HepG2 (cell line): ENCODE measurements around the gene ADARB2. TPM values are rescaled to one million over a fixed set of nuclear protein-coding genes. Genes with fewer than 3 reads are reported as not detected.

Source experiments
- ATAC-seq: fragments of 200-7000 bp; cut with Tn5 transposase; 3 replicates; pipeline ENCODE4 v1.9.1; 2020; ENCODE audit warnings: mild to moderate bottlenecking, moderate library complexity
- BruUV-seq: library from RNA; stranded (reverse); fragments of 400-500 nt; replicated peaks from 2 replicates; lab custom pipeline; 2021; lab: Mats Ljungman, UMichigan
- CTCF ChIA-PET: fragments of 300-600 bp; formaldehyde crosslinking; extraction: SDS; loops from one replicate; lab custom pipeline; 2021; ENCODE audit warnings: low total read pairs, inconsistent platforms, low intra/inter-chr PET ratio; lab: Yijun Ruan, JAX
- POLR2A ChIA-PET: fragments of 350-600 bp; sonication (Branson Sonifier 250); formaldehyde crosslinking; loops from one replicate; lab custom pipeline; 2020; ENCODE audit warnings: antibody characterized with exemption, inconsistent platforms; lab: Yijun Ruan, JAX
- DNase-seq: peaks from one replicate; pipeline ENCODE4 v3.0.0-alpha.2; 2015; ENCODE audit warnings: low spot score
- FAIRE-seq: peaks from 3 replicates; lab custom pipeline; 2011; peaks lifted over from hg19 to GRCh38; lab: Jason Lieb, UNC
- H2AFZ ChIP-seq: one replicate; pipeline ENCODE4 v1.6.1; 2011; ENCODE audit warnings: low read length, inconsistent platforms
- H3K27ac ChIP-seq: fragments of 300-600 bp; 3 replicates; pipeline ENCODE4 v1.8.0; 2011; ENCODE audit warnings: mixed run types, mild to moderate bottlenecking, mixed read lengths, low read length, inconsistent platforms; ENCODE audit not compliant: insufficient read depth; ENCODE audit errors: extremely low read length
- H3K27me3 ChIP-seq, 2 experiments: fragments of 200-600 bp in 1 of 2; 2 replicates in 1 of 2; 3 replicates in 1 of 2; pipeline versions ENCODE4 v1.6.0 to v1.8.0; 2011; ENCODE audit warnings: low read length in 2 of 2, mild to moderate bottlenecking in 2 of 2, moderate library complexity in 2 of 2, inconsistent platforms in 1 of 2; ENCODE audit not compliant: insufficient read depth in 2 of 2, control insufficient read depth in 1 of 2
- H3K36me3 ChIP-seq, 2 experiments: fragments of 200-600 bp in 1 of 2; replicated peaks in 1 of 2; 2 replicates in 1 of 2; 3 replicates in 1 of 2; pipeline versions ENCODE4 v1.5.1 to v1.8.0; 2011; ENCODE audit warnings: low read length in 2 of 2, inconsistent platforms in 1 of 2; ENCODE audit not compliant: insufficient read depth in 2 of 2, control insufficient read depth in 1 of 2
- H3K4me1 ChIP-seq: 2 replicates; pipeline ENCODE4 v1.5.1; 2012; ENCODE audit warnings: low read length, inconsistent platforms; ENCODE audit not compliant: insufficient read depth
- H3K4me2 ChIP-seq: 2 replicates; pipeline ENCODE4 v1.6.0; 2011; ENCODE audit warnings: low read depth, low read length, inconsistent platforms
- H3K4me3 ChIP-seq, 3 experiments: fragments of 200-600 bp in 1 of 3; sonication (generic), shearing (Covaris generic) in 1 of 3; replicated peaks in 1 of 3; 2 replicates each; pipeline ENCODE4 v1.5.1; 2011 to 2016; ENCODE audit warnings: low read length in 3 of 3, inconsistent platforms in 2 of 3, low read depth in 2 of 3, mild to moderate bottlenecking in 2 of 3, control low read depth in 1 of 3, mixed read lengths in 1 of 3; ENCODE audit not compliant: insufficient read depth in 1 of 3
- H3K79me2 ChIP-seq: one replicate; pipeline ENCODE4 v1.6.1; 2011; ENCODE audit warnings: low read length, inconsistent platforms; ENCODE audit not compliant: insufficient read depth
- H3K9ac ChIP-seq: 2 replicates; pipeline ENCODE4 v1.6.0; 2011; ENCODE audit warnings: mild to moderate bottlenecking, low read depth, low read length, inconsistent platforms; ENCODE audit not compliant: insufficient read depth
- H3K9me3 ChIP-seq: 2 replicates; pipeline ENCODE4 v1.5.1; 2012; ENCODE audit warnings: mild to moderate bottlenecking, low read length
- H4K20me1 ChIP-seq: 2 replicates; pipeline ENCODE4 v1.6.0; 2011; ENCODE audit warnings: inconsistent platforms, mild to moderate bottlenecking, low read length, moderate library complexity; ENCODE audit not compliant: insufficient read depth
- HNRNPLL ChIP-seq: fragments of 200-400 bp; formaldehyde crosslinking; IDR thresholded peaks from 2 replicates; pipeline ENCODE4 v1.6.1; 2017; ENCODE audit warnings: mild to moderate bottlenecking, low read depth, low read length; ENCODE audit not compliant: poor library complexity, severe bottlenecking
- HNRNPUL1 ChIP-seq: fragments of 200-400 bp; formaldehyde crosslinking; IDR thresholded peaks from 2 replicates; pipeline ENCODE4 v1.6.1; 2017; ENCODE audit warnings: low read depth, mild to moderate bottlenecking, low read length, moderate library complexity
- NFIB ChIP-seq: sonication (generic); formaldehyde crosslinking; IDR thresholded peaks from 2 replicates; pipeline ENCODE4 v1.9.0; 2021; ENCODE audit warnings: missing genetic modification reagents, mild to moderate bottlenecking, borderline replicate concordance
- ZFP91 ChIP-seq: sonication (generic); formaldehyde crosslinking; IDR thresholded peaks from 2 replicates; pipeline ENCODE4 v1.9.0; 2022; ENCODE audit warnings: missing genetic modification reagents, mild to moderate bottlenecking, borderline replicate concordance
- ZKSCAN5 ChIP-seq: sonication (generic); formaldehyde crosslinking; IDR thresholded peaks from 2 replicates; pipeline ENCODE4 v1.5.1; 2020; ENCODE audit warnings: mild to moderate bottlenecking, missing genetic modification reagents
- ZNF281 ChIP-seq: sonication (generic); formaldehyde crosslinking; IDR thresholded peaks from 2 replicates; pipeline ENCODE4 v1.4.0; 2020; ENCODE audit warnings: missing genetic modification reagents, borderline replicate concordance
- ZNF337 ChIP-seq: sonication (generic); formaldehyde crosslinking; IDR thresholded peaks from 2 replicates; pipeline ENCODE4 v1.5.1; 2020; ENCODE audit warnings: missing genetic modification reagents, low read depth, mild to moderate bottlenecking, borderline replicate concordance
- ZNF776 ChIP-seq: sonication (generic); formaldehyde crosslinking; IDR thresholded peaks from 2 replicates; pipeline ENCODE4 v1.4.0; 2020; ENCODE audit warnings: mild to moderate bottlenecking, missing genetic modification reagents
- WGBS: methylation state at CpG from one replicate; pipeline ENCODE4 v1.1.6; 2017; ENCODE audit warnings: low lambda C conversion rate; 5-methylcytosine and 5-hydroxymethylcytosine counted together
- in situ Hi-C: cut with HindIII; loops from 2 replicates; pipeline ENCODE4 v1.10.0; 2017; ENCODE audit warnings: low pct_unique_long_range_greater_than_20kb; ENCODE audit not compliant: extremely low pct_ligation_motif_present
- intact Hi-C: fragments of 100-400 bp; cut with micrococcal nuclease; formaldehyde crosslinking; loops from one replicate; pipeline ENCODE4 v1.10.0; 2022; ENCODE audit not compliant: unreplicated experiment
- polyA plus RNA-seq, 8 experiments: library from polyadenylated mRNA; depleted of rRNA in 3 of 8; stranded (reverse) in 7 of 8; unstranded in 1 of 8; fragments of >200 nt; fragmentation: Illumina TruSeq in 4 of 8; extraction: Trizol in 4 of 8; gene quantifications; 2 replicates each; pipeline versions ENCODE4 v1.2.1 to v1.2.3, GENCODE V29; 2011 to 2016; ENCODE audit warnings: low read depth in 4 of 8, missing spikeins in 1 of 8, mixed read lengths in 1 of 8; ENCODE audit not compliant: insufficient read depth in 1 of 8
- total RNA-seq, 5 experiments: library from RNA; depleted of rRNA; stranded (reverse); fragments of >200 nt; fragmentation: Illumina TruSeq; extraction: Trizol; gene quantifications; 2 replicates each; pipeline ENCODE4 v1.2.3, GENCODE V29; 2016; ENCODE audit warnings: low read depth in 1 of 5
- TF ChIP-seq, protein P1 (sequence below): sonication (generic); formaldehyde crosslinking; IDR thresholded peaks from 2 replicates; pipeline ENCODE4 v1.8.1; 2023; ENCODE audit warnings: mild to moderate bottlenecking, missing genetic modification reagents

Gene ADARB2
- total and polyA plus RNA-seq, 2 of the 13 experiments (the other 11 are each of a cell fraction or from before 2014, with no cell fraction given): not detected

DNA sequence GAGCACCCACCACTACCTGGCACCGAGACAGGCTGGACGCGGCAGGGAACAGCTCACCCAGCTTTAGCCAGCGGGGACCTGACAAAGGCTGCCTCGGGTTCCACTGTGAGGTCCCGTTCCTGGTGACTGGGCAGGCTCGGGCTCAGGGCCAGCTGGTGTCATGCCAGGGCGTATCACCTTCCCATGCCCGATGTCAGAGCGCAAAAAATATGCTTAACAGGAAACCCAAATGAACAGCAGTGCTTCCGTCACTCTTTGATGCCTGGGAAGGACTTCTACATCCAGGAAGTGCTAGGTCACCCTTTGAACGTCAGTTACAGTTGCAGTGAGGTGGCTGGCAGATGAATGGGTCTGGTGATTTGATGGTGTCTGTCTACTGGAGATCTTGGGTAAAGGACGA is 106.0 kb downstream of the ADARB2 start:
- no peak overlapping the region for H3K4me3 ChIP-seq
- FAIRE-seq: no peak
- no peak for ATAC-seq
- TF ChIP-seq ZKSCAN5 (CRISPR knock-in tag) (no peak), NFIB (CRISPR knock-in tag) (no peak), HNRNPLL (no peak), ZNF337 (no peak), ZNF776 (no peak), HNRNPUL1 (no peak), ZFP91 (CRISPR knock-in tag) (no peak), ZNF281 (CRISPR knock-in tag) (no peak)
- TF ChIP-seq, protein P1, sequence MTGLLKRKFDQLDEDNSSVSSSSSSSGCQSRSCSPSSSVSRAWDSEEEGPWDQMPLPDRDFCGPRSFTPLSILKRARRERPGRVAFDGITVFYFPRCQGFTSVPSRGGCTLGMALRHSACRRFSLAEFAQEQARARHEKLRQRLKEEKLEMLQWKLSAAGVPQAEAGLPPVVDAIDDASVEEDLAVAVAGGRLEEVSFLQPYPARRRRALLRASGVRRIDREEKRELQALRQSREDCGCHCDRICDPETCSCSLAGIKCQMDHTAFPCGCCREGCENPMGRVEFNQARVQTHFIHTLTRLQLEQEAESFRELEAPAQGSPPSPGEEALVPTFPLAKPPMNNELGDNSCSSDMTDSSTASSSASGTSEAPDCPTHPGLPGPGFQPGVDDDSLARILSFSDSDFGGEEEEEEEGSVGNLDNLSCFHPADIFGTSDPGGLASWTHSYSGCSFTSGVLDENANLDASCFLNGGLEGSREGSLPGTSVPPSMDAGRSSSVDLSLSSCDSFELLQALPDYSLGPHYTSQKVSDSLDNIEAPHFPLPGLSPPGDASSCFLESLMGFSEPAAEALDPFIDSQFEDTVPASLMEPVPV (CRISPR knock-in tag): no peak
- TF ChIP-seq, all 625 proteins: peak for 0
- WGBS: 34% methylated on average over 12 of the region's 13 CpGs
- no peaks in the 10 kb centered on the region for H3K36me3 ChIP-seq
- no peak overlapping the region for H3K4me2 ChIP-seq
- H4K20me1 ChIP-seq: no peaks in the 10 kb centered on the region
- no peak overlapping the region for H3K27ac ChIP-seq
- ChIA-PET POLR2A (no interaction called here), CTCF (no interaction called here)
- no TSS peak for BruUV-seq
- no peaks in the 10 kb centered on the region for H3K9me3 ChIP-seq
- no peak overlapping the region for H3K9ac ChIP-seq
- H2AFZ ChIP-seq: no peak overlapping the region
- in situ Hi-C loops (no loop called here), intact Hi-C loops (no loop called here)
- no peaks in the 10 kb centered on the region for H3K79me2 ChIP-seq
- peaks cover 0 to 37% of the 10 kb centered on the region in 2 experiments; a peak in 3 of 5 replicates for H3K27me3 ChIP-seq
- DNase-seq: no peak
- no peaks in the 10 kb centered on the region for H3K4me1 ChIP-seq
